ENCODE results near the gene ZKSCAN1.

- TF ChIP-seq, protein P1, sequence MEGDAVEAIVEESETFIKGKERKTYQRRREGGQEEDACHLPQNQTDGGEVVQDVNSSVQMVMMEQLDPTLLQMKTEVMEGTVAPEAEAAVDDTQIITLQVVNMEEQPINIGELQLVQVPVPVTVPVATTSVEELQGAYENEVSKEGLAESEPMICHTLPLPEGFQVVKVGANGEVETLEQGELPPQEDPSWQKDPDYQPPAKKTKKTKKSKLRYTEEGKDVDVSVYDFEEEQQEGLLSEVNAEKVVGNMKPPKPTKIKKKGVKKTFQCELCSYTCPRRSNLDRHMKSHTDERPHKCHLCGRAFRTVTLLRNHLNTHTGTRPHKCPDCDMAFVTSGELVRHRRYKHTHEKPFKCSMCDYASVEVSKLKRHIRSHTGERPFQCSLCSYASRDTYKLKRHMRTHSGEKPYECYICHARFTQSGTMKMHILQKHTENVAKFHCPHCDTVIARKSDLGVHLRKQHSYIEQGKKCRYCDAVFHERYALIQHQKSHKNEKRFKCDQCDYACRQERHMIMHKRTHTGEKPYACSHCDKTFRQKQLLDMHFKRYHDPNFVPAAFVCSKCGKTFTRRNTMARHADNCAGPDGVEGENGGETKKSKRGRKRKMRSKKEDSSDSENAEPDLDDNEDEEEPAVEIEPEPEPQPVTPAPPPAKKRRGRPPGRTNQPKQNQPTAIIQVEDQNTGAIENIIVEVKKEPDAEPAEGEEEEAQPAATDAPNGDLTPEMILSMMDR (conservative IDR thresholded peaks at IDR 0.05; ENCODE audit: low read depth in 2 of 2), result no peak
- TF ChIP-seq, protein P2, sequence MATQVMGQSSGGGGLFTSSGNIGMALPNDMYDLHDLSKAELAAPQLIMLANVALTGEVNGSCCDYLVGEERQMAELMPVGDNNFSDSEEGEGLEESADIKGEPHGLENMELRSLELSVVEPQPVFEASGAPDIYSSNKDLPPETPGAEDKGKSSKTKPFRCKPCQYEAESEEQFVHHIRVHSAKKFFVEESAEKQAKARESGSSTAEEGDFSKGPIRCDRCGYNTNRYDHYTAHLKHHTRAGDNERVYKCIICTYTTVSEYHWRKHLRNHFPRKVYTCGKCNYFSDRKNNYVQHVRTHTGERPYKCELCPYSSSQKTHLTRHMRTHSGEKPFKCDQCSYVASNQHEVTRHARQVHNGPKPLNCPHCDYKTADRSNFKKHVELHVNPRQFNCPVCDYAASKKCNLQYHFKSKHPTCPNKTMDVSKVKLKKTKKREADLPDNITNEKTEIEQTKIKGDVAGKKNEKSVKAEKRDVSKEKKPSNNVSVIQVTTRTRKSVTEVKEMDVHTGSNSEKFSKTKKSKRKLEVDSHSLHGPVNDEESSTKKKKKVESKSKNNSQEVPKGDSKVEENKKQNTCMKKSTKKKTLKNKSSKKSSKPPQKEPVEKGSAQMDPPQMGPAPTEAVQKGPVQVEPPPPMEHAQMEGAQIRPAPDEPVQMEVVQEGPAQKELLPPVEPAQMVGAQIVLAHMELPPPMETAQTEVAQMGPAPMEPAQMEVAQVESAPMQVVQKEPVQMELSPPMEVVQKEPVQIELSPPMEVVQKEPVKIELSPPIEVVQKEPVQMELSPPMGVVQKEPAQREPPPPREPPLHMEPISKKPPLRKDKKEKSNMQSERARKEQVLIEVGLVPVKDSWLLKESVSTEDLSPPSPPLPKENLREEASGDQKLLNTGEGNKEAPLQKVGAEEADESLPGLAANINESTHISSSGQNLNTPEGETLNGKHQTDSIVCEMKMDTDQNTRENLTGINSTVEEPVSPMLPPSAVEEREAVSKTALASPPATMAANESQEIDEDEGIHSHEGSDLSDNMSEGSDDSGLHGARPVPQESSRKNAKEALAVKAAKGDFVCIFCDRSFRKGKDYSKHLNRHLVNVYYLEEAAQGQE (IDR thresholded peaks at IDR 0.05; ENCODE audit: unreplicated experiment), result no peak
- TF ChIP-seq POLR2AphosphoS5 (IDR thresholded peaks at IDR 0.05; ENCODE audit: low read depth), result no peak
- no peak for TF ChIP-seq JUNB (IDR thresholded peaks at IDR 0.05; ENCODE audit: unreplicated experiment)
These were observed 5.9 kb downstream of the ZKSCAN1 start for GRCh38 chr7:100021297-100021696.

Data from GM23338 (cell line).